ENCODE data around the gene DMAC2.
"Not testable (repeated sequence)": the region's sequence is repeated elsewhere in the genome, so short reads cannot be mapped to it uniquely, and the experiment has no call there.

DMAC2 gene

DNA sequence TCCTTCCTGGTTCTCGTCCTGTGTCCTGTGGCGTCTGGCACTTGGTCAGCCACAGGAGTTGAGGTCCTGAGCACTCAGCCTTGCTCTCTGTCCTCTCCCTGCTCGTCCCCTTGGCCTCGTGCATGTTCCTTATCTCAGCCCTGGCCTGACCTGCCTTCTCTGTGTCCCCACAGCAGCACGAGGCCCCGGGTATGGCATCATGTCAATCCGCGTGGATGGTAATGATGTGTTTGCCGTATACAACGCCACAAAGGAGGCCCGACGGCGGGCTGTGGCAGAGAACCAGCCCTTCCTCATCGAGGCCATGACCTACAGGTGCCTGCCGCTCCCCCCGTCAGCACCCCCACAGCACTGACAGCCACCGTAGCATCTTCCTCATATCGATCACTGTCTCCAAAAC lies 17.3 kb downstream of the DMAC2 start:
- DNase-seq (ENCODE audit: low spot score): no peak

DNA sequence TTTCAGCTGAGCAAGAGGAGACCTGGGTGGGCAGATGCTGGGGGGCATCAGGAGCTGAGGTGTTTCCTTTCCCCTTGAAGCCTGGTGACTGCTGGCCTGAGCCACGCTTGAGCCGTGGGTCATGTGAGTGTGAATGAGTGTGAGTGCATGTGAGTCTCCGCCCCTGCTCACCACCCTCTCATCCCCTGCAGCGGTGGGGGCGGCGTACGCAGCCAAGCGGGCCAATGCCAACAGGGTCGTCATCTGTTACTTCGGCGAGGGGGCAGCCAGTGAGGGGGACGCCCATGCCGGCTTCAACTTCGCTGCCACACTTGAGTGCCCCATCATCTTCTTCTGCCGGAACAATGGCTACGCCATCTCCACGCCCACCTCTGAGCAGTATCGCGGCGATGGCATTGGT lies 17.7 kb downstream of the DMAC2 start:
- no peak for DNase-seq (ENCODE audit: low spot score)

DNA sequence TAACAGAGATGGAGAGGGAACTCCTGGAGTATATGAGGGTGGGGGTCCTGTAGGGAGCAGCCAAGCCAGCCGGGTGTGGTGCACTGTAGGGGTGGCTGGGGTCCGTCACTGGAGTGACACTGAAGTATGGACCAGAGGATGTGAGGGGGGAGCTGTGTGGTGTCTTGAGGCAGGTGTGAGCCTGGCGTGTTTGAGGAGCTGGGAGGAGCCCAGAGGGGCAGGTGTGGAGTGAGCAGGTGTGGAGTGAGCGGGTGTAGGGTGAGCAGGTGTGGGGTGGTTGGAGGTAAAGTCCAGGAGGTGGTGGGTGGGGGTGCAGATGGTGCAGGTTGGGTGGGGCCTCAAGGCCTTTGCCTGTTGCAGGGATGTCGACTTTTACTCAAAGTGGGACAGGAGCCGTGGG lies 18.4 kb downstream of the DMAC2 start:
- no peak for DNase-seq (ENCODE audit: low spot score)

DNA sequence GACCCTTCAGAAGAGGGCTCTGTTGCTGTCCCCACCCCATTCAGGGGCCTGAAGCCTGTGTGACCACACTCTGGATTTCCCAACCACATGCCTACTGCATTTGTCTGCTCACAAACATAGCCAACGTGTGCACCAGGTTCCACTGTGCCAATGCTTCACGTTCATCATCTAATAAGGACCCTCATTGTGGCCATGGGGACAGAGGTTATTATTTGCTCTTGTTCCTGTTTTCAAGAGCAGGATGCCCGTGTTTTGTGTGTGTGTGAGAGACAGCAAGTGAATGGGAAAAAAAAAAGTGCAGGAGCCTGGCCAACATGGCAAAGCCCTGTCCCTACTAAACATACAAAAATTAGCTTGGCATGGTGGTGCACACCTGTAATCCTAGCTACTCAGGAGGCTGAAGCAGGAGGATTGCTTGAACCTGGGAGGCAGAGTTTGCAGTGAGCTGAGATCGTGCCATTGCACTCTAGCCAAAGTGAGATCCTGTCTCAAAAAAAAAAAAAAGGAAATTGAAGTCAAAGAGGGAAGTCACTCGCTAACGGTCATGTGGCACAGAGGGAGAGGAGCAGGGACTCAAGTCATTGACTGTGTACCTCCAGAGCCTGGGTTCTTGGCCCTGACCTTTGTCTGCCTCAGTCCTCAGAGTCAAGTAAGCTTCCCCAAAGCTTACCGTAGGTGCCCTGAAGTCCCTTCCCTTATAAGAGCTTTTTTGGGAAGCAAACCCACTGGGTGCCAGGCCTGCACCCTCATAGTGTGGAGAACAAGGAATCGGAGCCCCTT lies 19.4 kb downstream of the DMAC2 start:
- DNase-seq (ENCODE audit: low spot score): no peak

DNA sequence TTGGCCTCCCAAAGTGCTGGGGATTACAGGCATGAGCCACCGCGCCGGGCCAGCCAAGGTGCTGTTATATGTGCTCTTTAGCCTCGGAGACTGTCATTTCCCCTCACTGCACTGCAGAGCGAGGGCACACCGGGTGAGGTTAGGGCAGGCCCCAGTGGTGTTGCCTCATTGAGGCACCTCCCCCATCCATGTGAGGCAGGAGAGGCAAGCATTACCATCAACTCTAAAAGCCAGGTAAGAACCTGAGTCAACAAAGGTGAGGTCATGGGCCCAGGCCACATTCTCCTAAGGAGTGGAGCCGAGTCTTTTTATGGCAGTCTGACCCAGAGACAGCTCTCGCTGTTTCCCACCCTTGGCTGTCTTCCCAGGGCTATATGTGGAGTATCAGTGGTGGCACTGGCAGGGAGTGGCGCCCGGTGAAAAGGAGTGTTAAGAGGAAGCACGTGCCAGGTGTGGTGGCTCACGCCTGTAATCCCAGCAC lies 23.5 kb downstream of the DMAC2 start:
- DNase-seq (ENCODE audit: low spot score): no peak

DNA sequence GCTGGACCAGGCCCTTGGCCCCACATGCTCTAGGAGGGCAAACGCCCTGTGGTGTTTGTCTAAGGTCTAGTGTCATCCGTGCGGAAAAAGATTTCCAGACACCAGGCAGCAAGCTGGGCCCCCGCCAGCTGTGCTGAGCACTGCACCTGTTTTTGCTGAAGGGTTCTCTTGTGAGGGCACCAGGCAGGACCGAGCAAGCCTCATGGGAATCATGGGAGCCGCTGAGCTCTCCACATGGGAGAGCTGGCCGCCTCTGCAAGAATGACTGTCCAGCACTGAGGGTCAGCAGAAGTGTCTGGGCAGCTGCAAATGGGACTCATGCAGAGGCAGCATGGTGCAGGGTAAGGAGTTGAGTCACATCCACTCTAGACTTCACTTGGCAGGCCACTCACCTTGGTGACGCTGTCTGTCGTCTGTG lies 24.5 kb downstream of the DMAC2 start:
- no peak for DNase-seq (ENCODE audit: low spot score)

DNA sequence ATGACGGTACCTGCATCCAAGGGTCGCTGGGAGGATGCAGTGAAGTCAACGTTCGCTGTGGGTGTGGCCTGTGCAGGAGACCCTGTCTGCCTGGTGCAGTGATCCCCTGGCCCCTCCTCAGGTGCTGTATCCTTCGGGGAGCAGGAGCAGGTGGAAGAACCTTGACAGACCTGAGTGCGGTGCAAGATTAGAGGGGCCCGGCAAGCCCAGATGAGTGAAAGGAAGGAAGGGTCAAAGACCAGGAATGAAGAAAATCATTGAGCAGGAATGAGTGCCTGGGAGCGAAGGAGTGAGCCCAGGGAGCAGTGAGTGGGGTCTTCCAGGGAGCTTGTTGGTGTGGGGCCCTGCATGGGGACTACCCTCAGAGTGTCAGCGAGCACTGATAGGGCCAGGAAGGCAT lies 25.3 kb downstream of the DMAC2 start:
- no peak for DNase-seq (ENCODE audit: low spot score)

DNA sequence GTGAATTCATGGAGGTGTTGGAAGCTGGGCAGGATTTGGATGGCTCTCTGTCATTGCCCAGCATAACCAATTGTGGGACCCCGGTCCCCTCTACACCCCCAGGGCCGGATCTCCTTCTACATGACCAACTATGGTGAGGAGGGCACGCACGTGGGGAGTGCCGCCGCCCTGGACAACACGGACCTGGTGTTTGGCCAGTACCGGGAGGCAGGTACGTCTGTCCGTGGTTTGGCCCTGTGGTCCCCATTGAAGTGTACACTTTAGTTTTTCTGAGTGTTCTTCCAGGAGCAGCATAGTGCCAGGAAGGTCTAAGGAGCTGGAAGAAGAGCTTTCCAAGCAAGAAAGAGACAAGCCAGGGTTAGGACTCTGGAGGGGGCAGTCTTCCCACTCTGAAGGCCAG lies 25.8 kb downstream of the DMAC2 start:
- no peak for DNase-seq (ENCODE audit: low spot score)

DNA sequence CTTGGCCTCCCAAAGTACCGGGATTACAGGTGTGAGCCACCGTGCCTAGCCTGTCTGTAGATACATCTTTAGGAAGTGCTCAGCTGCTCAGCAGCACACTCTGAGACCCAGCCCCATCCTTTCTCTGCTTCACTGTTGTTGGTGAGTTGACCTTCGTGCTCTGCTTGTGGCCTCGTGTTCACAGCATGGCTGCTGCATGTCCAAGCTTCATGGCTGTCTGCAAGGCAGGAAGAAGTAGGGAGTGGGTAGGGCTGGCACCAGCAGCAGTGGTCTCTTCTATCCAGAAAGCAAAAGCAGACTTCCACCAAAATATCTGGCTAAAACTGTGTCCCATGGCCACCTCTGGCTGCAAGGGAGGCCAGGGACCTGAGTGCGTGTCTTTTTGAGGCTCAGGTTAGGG lies 26.8 kb downstream of the DMAC2 start:
- DNase-seq (ENCODE audit: low spot score): no peak

DNA sequence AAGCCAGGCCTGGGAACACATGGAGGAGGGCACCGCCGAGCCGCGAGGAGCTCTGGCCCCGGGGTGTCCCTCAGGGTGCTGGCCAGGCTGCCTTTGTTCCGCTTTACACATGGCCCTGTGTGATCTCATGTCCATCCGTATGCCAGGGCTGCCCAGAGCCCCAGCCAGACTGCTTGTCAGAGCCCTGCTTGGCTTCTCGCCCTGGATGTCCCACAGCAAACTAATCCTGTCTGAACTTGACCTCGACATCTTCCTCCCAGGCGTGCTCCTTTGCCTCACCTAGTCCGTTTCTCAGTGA lies 27.8 kb downstream of the DMAC2 start:
- DNase-seq (ENCODE audit: low spot score): no peak

DNA sequence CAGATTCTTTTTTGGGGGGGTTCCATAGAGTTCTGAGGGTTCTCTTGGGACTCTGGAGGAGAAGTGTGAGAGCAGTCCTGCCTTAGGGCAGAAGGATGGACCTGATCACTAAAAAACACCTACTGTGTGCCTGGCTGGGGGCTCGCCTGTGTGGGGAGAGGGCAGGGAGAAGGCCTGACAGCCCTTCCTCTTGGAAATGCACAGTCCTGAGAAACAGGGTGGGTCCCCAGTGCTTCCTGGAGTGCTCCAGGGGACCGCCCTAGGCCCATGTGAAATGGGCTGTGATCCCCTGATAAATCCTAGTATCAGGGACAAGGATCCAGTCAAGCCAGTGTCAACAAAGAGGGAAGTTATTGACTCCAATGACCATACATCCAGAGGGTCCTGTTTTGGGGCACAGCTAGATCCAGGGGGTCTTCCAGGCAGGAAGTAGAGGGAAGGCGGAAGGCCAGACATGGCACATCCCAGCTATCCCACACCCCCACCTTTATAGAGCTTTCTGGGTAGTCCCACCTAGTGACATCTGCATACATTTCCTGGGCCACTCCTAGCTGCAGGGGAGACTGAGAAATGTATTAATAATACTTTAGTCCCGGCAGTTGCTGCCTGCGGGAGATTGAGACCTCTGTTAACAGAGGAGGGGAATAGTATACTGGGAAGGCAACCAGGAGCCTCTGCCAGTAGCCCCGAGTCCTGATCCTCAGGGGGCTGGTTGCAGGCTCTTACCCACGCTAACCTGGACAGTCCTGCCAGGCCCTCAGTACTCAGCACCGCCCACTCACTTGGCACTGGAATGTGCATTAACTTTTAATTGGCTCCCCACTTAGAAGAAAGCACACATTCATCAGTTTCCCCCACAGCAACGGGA lies 28.4 kb downstream of the DMAC2 start:
- DNase-seq (ENCODE audit: low spot score): no peak

DNA sequence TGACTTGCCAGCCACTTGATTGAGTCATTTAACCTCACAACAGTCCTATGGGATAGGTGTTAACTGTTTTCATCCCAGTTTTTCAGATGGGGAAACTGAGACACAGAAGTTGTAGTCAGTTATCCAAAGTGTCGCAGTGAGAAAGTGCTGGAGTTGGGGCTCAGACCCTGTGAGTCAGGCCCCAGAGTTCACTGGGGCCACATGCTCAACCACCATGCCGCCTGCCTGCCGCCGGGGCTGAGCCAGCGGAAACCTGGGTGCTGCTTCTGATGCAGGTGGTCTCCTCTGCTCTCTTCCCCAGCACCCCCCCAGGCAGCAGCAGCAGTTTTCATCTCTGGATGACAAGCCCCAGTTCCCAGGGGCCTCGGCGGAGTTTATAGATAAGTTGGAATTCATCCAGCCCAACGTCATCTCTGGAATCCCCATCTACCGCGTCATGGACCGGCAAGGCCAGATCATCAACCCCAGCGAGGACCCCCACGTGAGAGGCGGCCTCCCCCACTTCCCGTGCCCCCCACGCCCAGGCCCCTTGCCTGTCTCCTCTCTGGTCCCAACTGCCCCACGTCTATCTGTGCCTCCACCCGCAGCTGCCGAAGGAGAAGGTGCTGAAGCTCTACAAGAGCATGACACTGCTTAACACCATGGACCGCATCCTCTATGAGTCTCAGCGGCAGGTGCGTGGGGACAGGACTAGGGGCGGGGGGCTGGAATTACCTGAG lies 29.2 kb downstream of the DMAC2 start:
- DNase-seq (ENCODE audit: low spot score): no peak

DNA sequence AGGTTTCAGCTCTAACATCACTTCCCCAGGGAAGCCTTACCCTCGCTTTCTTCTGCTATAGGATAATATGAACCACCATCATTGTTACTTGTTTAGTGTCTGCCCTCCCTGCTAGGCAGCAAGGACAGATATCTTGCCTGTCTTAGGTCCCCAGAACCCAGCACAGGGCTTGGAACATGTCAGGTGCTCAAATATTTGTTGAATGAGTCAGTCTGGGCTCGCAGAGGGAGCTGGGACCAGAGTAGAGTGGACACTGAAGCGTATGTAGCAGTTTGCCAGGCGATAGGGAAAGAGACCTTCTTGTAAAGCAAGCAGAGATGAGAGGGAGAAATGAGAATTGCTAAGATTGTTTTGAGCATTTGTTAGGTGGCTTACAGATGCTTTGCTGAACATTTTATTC lies 30.4 kb downstream of the DMAC2 start:
- DNase-seq (ENCODE audit: low spot score): no peak

DNA sequence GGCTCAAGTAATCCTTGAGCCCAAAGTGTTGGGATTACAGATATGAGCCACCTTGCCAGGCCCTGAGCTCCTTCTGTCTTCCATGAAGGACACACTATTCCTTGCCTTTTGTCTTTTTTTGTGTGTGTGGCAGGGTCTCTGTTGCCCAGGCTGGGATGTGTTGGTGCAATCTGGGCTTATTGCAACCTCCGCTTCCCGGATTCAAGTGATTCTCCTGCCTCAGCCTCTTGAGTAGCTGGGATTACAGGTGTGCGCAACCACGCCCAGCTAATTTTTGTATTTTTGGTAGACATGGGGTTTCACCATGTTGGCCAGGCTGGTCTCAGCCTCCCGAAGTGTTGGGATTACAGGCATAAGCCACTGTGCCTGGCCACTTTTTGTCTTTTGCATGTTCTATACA lies 30.9 kb downstream of the DMAC2 start:
- not testable (repeated sequence) for DNase-seq (ENCODE audit: low spot score)

DNA sequence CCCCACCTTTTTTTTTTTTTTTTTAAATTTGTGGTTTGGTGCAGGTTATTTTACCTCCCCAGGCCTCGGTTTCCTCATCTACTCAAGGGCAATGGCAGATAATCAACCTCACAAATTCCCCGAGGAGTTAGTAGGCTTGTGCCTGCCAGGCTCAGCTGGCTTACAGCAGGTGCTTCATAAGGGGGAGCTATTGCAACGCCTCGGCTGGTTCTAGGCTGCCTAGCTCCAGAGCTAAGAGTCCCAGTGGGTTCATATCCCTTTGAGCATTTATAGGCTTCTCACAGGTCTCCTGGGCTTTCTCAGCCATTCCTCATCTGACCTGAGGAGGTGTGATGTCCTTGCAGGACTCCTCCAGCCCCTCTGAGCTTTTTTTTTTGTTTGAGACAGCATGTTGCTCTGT lies 31.5 kb downstream of the DMAC2 start:
- DNase-seq (ENCODE audit: low spot score): no peak

DNA sequence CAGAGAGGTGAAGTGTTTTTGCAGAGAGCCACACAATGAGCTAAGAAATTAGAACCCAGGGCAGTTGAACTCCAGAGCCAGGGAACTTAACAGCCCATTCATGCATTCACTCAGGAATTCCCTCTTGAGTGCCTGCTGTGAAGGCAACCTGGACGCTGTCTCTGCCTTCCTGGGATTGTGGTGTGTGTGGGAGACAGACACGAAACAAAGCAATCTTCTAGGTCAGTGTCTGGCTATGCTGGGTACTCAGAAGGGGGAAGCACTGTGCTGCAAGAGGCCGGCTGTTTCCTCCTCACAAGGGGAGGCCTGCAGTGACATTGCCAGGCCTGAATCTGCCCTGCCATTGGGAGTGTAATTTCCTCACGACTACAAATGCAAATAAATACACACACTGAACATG lies 32.4 kb downstream of the DMAC2 start:
- peak; percentile 42 for DNase-seq (ENCODE audit: low spot score)

DNA sequence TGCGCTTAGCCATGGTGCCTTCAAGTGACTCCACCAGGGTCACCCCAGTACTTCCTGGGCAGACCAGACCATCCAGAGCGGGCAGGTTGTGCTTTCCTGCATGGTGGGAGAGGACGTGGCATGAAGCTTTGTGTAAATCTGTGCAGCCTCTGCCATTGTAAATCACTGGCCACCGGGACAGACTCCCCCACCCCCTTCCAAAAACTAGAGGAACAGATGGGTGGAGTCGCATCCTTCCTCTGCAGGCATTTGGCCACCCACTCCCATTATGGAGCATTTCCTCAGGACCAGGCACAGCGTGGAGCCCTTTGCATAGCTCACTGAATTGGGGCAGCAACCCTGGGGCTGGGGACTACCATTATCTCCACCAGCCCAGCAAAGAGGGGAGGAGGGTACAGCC lies 33.9 kb downstream of the DMAC2 start:
- no peak for DNase-seq (ENCODE audit: low spot score)

DNA sequence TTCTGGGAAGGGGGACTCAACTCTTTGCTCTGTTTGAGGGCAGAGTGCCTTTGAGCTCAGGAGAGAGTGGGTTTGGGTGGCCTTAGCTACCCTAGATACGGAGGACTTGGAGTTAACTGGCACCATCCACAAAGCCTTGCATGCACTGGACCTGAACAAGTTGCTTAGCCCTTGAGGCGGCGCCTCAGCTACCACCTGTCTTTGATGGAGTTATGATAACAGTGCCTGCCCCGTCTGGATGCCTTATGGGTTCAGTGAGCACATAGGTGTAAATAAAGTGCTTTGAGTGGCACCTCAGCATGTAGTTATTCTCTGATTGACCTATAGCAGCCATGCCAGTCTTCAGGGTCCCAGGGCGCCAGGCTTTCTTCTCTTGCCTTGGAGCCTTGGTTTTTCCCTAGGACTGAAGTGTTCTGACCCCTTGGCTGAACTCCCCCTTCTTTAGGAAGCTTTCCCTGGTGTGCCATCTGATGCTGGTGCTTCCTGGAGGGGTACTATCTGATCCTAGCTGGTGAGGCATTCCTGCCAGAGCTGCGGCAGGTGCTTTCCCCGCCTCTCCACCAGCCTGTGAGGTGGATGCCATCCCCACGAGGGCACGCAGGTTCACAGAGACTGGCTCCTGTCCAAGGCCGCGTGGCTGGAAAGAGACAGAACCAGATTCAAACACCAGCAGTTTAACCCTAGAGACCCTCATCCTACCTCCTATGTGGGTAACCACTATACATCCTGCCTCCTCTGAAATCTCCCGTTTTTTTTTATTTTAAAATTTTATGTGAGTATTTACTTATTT lies 36.3 kb downstream of the DMAC2 start:
- no peak for DNase-seq (ENCODE audit: low spot score)

DNA sequence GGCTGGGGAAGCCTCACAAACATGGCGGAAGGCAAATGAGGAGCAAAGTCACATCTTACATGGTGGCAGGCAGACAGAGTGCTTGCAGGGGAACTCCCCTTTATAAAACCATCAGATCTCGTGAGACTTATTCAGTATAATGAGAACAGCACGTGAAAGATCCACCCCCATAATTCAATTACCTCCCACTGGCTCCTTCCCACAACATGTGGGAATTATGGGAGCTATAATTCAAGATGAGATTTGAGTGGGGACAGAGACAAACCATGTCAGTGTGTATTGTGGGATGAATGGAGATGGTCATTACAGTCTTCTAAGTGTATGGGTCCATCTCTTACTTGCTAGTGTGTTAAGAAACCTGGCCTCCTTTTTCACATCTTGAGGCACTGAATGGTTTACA lies 37.7 kb downstream of the DMAC2 start:
- no peak for DNase-seq (ENCODE audit: low spot score)

DNA sequence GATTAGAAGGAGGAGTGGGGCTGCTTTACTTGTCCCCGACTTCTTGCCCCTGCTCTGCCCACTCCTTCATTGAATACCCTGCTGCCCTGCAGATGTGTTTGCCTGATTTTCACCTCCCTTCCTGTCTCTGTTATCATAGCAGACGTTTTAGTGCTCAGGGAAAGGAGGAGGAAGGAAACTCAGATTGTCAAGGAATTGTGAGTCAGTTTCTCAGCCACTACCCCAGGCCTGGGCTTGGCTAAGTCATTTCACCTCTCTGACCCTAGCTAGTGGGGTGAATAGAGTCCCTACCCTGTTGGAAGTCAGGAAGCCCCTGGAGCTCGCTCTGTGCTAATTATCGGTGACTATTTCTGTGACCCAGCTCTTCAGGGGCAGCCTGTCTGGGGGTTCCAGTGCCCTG lies 38.2 kb downstream of the DMAC2 start:
- DNase-seq (ENCODE audit: low spot score): no peak

DNA sequence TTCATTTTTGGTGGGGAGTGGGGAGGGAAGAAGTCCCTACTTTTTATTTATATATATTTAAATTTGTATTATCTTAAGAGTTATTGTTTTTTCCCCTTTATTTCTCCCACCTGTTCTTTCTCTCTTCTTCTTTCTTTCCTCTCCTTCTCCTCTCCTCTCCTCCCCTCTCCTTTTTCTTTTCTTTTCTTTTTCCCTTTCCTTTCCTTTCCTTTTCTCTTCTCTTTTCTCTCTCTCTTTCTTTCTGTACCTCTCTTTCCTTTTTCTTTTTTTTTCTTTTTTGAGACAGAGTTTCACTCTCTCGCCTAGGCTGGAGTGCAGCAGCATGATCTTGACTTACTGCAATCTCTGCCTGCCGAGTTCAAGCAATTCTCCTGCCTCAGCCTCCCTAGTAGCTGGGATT lies 40.2 kb downstream of the DMAC2 start:
- DNase-seq (ENCODE audit: low spot score): no peak

DNA sequence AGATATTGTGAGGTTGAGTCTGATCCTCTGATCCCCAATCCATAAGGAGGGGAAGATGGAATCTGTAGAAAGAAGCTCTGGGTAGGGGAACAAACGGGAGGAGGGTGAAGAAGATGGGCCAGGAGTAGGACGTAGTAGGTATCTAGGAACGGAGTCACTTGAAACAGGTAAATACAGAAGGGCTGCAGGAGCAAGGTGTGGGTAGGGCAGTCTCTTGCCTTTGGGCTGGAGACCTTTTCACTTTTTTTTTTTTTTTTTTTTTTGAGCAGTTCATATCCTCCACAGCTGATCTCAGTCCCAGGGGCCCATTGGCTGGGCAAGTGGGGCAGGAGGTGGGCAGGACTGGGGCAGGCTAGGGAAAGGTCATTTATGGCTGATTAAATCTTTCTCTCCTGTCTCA lies 40.6 kb downstream of the DMAC2 start:
- DNase-seq (ENCODE audit: low spot score): no peak

All from iPS-NIHi11 (cell line).